Islet precursor cell (in vitro differentiated cells): ENCODE results near the gene GARIN5A.
A peak's percentile ranks its signal among the peaks of the same experiment; 100 is the strongest.
"Not testable (repeated sequence)": the region's sequence is repeated elsewhere in the genome, so short reads cannot be mapped to it uniquely, and the experiment has no call there.

Source experiments
- DNase-seq: peaks from one replicate; pipeline ENCODE4 v3.0.0-alpha.2; 2018

Gene GARIN5A

GRCh38 chr19:50461066-50461875, 15.4 kb downstream of the GARIN5A start:
- DNase-seq, result peak; percentile 80

GRCh38 chr19:50460161-50460765, 16.4 kb downstream of the GARIN5A start:
- DNase-seq, result peak; percentile 73

GRCh38 chr19:50459638-50460037, 17.0 kb downstream of the GARIN5A start:
- DNase-seq, result no peak

- no peak for DNase-seq
Measured at GRCh38 chr19:50459067-50459456, 17.6 kb downstream of the GARIN5A start.

- no peak for DNase-seq
Measured at GRCh38 chr19:50458396-50459066, 18.1 kb downstream of the GARIN5A start.

GRCh38 chr19:50457300-50457699, 19.3 kb downstream of the GARIN5A start:
- DNase-seq, result no peak

GRCh38 chr19:50455992-50456391, 20.7 kb downstream of the GARIN5A start:
- no peak for DNase-seq

- DNase-seq, result no peak
Measured at GRCh38 chr19:50453243-50453642, 23.4 kb downstream of the GARIN5A start.

GRCh38 chr19:50451223-50451534, 25.5 kb downstream of the GARIN5A start:
- no peak for DNase-seq

GRCh38 chr19:50450369-50451222, 26.1 kb downstream of the GARIN5A start:
- no peak for DNase-seq

GRCh38 chr19:50449236-50449899, 27.3 kb downstream of the GARIN5A start:
- DNase-seq, result no peak

GRCh38 chr19:50447750-50448149, 28.9 kb downstream of the GARIN5A start:
- no peak for DNase-seq

- no peak for DNase-seq
Measured at GRCh38 chr19:50447053-50447452, 29.6 kb downstream of the GARIN5A start.

GRCh38 chr19:50444059-50444458, 32.6 kb downstream of the GARIN5A start:
- no peak for DNase-seq

- DNase-seq, result not testable (repeated sequence)
Measured at GRCh38 chr19:50439130-50439529, 37.5 kb downstream of the GARIN5A start.

GRCh38 chr19:50437862-50438449, 38.7 kb downstream of the GARIN5A start:
- DNase-seq, result no peak

- no peak for DNase-seq
Measured at GRCh38 chr19:50435627-50436026, 41.0 kb downstream of the GARIN5A start.

- no peak for DNase-seq
Measured at GRCh38 chr19:50435221-50435620, 41.4 kb downstream of the GARIN5A start.

GRCh38 chr19:50434525-50434924, 42.1 kb downstream of the GARIN5A start:
- no peak for DNase-seq

GRCh38 chr19:50433201-50434180, 43.2 kb downstream of the GARIN5A start:
- no peak for DNase-seq
